NCI-H82 (cell line): Measurements from ENCODE around the gene RBMX.

Experiments used
- DNase-seq: peaks from one replicate; lab custom pipeline; 2025; lab: John Stamatoyannopoulos, UW

RBMX gene

DNA sequence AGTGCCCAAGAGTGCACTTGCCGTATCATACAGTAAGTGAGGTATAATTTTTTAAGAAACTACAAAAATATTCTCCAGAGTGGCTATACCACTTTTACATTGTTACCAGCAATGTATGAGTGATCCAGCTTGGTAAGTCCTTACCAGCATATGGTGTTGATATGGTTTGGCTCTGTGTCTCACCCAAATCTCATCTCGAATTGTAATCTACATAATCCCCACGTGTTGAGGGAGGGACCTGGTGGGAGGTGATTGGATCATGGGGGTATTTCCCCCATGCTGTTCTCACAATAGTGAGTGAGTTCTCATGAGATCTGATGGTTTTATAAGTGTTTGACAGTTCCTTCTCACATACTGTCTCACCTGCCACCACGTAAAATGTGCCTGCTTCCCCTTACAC is 44.8 kb downstream of the RBMX start:
- peak; percentile 91 for DNase-seq

DNA sequence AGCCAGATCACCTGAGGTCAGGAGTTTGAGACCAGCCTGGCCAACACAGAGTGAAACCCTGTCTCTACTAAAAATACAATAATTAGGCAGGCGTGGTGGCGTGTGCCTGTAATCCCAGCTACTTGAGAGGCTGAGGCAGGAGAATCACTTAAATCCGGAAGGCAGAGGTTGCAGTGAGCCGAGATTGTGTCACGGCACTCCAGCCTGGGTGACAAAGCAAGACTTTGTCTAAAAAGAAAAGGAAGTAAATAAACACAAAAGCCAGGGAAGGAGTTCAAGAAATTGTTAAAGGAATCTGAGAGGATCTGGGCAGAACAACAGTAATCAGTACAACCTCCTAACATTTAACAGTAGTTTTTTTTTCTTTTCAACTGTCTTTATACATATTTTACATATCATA is 51.1 kb downstream of the RBMX start:
- no peak for DNase-seq

DNA sequence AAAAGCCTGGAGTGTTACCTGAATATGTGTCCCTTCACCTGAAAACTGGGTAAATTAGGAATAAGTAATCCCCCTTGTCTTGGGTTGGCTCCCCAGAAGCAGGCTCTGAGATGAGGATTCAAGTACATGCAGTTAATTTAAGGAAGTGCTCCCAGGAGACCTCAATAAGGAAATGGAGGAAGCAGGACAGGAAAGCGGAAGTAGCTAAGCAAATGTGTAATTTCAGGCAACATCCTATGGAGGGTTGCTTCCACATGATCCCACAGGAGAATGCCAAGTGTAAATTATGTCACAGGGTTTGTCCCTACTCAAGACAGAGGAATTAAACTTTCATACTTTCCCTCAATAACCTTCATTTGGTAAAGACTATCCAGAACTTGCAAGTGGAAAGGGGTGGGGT is 51.7 kb downstream of the RBMX start:
- no peak for DNase-seq

DNA sequence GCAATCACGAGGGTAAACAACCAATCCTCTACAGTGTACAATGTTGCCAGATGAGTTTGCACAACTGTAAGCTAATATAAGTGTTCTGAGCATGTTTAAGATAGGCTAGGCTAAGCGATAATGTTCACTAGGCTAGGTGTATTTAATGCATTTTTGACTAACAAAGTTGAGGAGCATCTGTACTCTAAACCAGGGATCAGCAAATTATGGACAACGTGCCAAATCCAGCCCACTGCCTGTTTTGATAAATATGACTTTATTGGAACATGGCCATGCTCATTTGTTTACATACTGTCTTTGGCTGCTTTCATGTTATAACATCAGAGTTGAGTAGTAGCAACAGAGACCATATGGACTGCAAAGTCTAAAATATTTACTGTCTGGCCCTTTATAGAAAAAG is 53.5 kb downstream of the RBMX start:
- no peak for DNase-seq

DNA sequence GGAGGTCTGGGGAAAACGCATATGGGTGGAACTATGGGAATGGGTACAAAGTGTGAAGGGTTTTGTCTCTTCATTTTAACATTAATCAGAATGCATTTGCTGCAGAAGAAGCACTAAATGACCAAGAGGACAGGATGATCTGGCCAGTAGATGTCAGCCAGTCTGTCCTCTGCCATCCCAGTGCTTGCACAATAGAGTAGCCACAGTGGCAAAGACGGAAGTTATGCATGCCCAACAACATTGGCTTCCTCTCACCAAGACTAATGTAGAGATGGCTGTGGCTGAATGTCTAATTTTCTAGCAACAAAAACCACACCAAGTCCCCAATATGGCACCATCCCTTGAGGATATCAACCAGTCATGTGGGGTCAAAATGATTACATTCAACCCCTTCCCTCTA is 54.8 kb downstream of the RBMX start:
- DNase-seq = no peak
